Choroid plexus epithelial cell (primary cell): ENCODE data around the gene LBP.
"Not testable (repeated sequence)": the region's sequence is repeated elsewhere in the genome, so short reads cannot be mapped to it uniquely, and the experiment has no call there.

ENCODE experiments used
- DNase-seq: peaks from one replicate; pipeline ENCODE4 v3.0.0-alpha.2; 2010; ENCODE audit warnings: low read depth
- H3K4me3 ChIP-seq: 2 replicates; pipeline ENCODE4 v1.5.1; 2011; ENCODE audit warnings: low read depth, mild to moderate bottlenecking, control low read depth, low read length, moderate library complexity
- CTCF ChIP-seq: conservative IDR thresholded peaks from 2 replicates; pipeline ENCODE4 v1.5.1; 2011; ENCODE audit warnings: low read depth, mild to moderate bottlenecking, control low read depth, inconsistent platforms, low read length, moderate library complexity

The LBP gene

GRCh38 chr20:38407321-38407720 lies 61.0 kb downstream of the LBP start:
- no peak for DNase-seq

GRCh38 chr20:38407822-38408221 lies 61.5 kb downstream of the LBP start:
- not testable (repeated sequence) for DNase-seq, H3K4me3 ChIP-seq

More at GRCh38 chr20:38407321-38407720, 61.0 kb downstream of the LBP start:
- no peak for TF ChIP-seq CTCF
- no peak overlapping the region for H3K4me3 ChIP-seq

- TF ChIP-seq CTCF = no peak
- H3K4me3 ChIP-seq = no peak overlapping the region
- DNase-seq = no peak
Observed at GRCh38 chr20:38412877-38413577, 66.7 kb downstream of the LBP start.

- no peak for TF ChIP-seq CTCF
- DNase-seq = no peak
- no peak overlapping the region for H3K4me3 ChIP-seq
Observed at GRCh38 chr20:38414769-38415450, 68.6 kb downstream of the LBP start.

GRCh38 chr20:38418509-38419204 lies 72.4 kb downstream of the LBP start:
- peak; percentile 39 for DNase-seq
- no peak overlapping the region for H3K4me3 ChIP-seq
- TF ChIP-seq CTCF = no peak

- H3K4me3 ChIP-seq = no peak overlapping the region
- DNase-seq = no peak
- TF ChIP-seq CTCF = no peak
Observed at GRCh38 chr20:38420388-38421085, 74.3 kb downstream of the LBP start.

GRCh38 chr20:38421915-38422314 lies 75.6 kb downstream of the LBP start:
- no peak for TF ChIP-seq CTCF
- H3K4me3 ChIP-seq = no peak overlapping the region
- DNase-seq = no peak
